Tongue (tissue), 2 donors: Measurements from ENCODE around the gene ZNF322. TPM values are rescaled to one million over a fixed set of nuclear protein-coding genes. Genes with fewer than 3 reads are reported as not detected.
"Not testable (repeated sequence)": the region's sequence is repeated elsewhere in the genome, so short reads cannot be mapped to it uniquely, and the experiment has no call there.

ENCODE experiments used
- DNase-seq: peaks from one replicate; pipeline ENCODE4 v3.0.0-alpha.2; 2015
- total RNA-seq: library from RNA; depleted of rRNA; stranded (reverse); fragments of >200 nt; gene quantifications from one replicate; pipeline ENCODE4 v1.2.3, GENCODE V29; 2014

The ZNF322 gene
- 21.6 TPM for total RNA-seq

- peak; percentile 98 for DNase-seq
Observed at GRCh38 chr6:26659042-26659999, at the start of gene ZNF322. Gene ZNF322 (minus strand): TSS chr6:26659746. CDS start chr6:26638553, 21,193 bp downstream.

- not testable (repeated sequence) for DNase-seq
Observed at GRCh38 chr6:26705780-26706179, 46.2 kb upstream of the ZNF322 start.

- DNase-seq: not testable (repeated sequence)
Observed at GRCh38 chr6:26705352-26705751, 45.8 kb upstream of the ZNF322 start.

- not testable (repeated sequence) for DNase-seq
Observed at GRCh38 chr6:26701023-26701747, 41.6 kb upstream of the ZNF322 start.

- DNase-seq: not testable (repeated sequence)
Observed at GRCh38 chr6:26697496-26697895, 38.0 kb upstream of the ZNF322 start.

- not testable (repeated sequence) for DNase-seq
Observed at GRCh38 chr6:26689324-26689947, 29.9 kb upstream of the ZNF322 start.

- DNase-seq: not testable (repeated sequence)
Observed at GRCh38 chr6:26682435-26683042, 23.0 kb upstream of the ZNF322 start.

- not testable (repeated sequence) for DNase-seq
Observed at GRCh38 chr6:26673287-26673686, 13.7 kb upstream of the ZNF322 start.

GRCh38 chr6:26670558-26670957, 11.0 kb upstream of the ZNF322 start:
- not testable (repeated sequence) for DNase-seq

GRCh38 chr6:26670003-26670402, 10.5 kb upstream of the ZNF322 start:
- DNase-seq: not testable (repeated sequence)

- no peak for DNase-seq
Observed at GRCh38 chr6:26660000-26660361, 435 bp upstream of the ZNF322 start.

- no peak for DNase-seq
Observed at GRCh38 chr6:26657256-26657655, 2.3 kb downstream of the ZNF322 start.

- no peak for DNase-seq
Observed at GRCh38 chr6:26653007-26653406, 6.5 kb downstream of the ZNF322 start.

GRCh38 chr6:26651133-26651781, 8.3 kb downstream of the ZNF322 start:
- no peak for DNase-seq

GRCh38 chr6:26646074-26646473, 13.5 kb downstream of the ZNF322 start:
- DNase-seq: no peak

- no peak for DNase-seq
Observed at GRCh38 chr6:26640806-26641205, 18.7 kb downstream of the ZNF322 start.

GRCh38 chr6:26629359-26629758, 30.2 kb downstream of the ZNF322 start:
- no peak for DNase-seq

- DNase-seq: no peak
Observed at GRCh38 chr6:26627843-26628242, 31.7 kb downstream of the ZNF322 start.

GRCh38 chr6:26624557-26624956, 35.0 kb downstream of the ZNF322 start:
- DNase-seq: no peak

GRCh38 chr6:26623339-26623859, 36.1 kb downstream of the ZNF322 start:
- DNase-seq: no peak
